Stimulated activated CD4-positive, alpha-beta T cell treated with anti-CD3 and anti-CD28 coated beads, Interleukin-1b, Interleukin-23, amount 100 ng/mL, for 1 hour (primary cell): Measurements from ENCODE around the gene PLD1.
"Not testable (repeated sequence)": the region's sequence is repeated elsewhere in the genome, so short reads cannot be mapped to it uniquely, and the experiment has no call there.

Experiments
- DNase-seq, 2 donors: peaks; one replicate each; pipeline ENCODE4 v3.0.0-alpha.2; 2020; ENCODE audit warnings: low read depth in 2 of 2

The PLD1 gene

DNA sequence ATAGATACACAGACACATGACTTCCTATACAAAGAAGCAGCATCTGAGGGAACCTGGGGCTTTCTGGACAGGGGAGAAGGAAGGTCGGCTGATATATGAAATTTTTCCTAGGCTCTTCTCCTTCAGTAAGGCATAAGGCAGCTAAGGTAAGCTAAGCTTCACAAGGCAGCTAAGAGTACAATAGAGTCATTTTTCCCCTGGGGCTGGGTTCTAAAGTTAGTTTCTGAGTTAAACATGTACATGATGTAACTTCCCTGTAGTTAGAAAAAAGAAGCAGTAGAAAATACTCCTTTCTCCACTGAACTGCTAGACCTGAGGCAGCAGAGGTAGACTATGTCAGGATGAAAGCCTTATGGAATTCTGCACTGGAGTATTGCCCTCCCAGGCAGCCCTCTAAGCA is 109.6 kb downstream of the PLD1 start:
- DNase-seq: no peak

DNA sequence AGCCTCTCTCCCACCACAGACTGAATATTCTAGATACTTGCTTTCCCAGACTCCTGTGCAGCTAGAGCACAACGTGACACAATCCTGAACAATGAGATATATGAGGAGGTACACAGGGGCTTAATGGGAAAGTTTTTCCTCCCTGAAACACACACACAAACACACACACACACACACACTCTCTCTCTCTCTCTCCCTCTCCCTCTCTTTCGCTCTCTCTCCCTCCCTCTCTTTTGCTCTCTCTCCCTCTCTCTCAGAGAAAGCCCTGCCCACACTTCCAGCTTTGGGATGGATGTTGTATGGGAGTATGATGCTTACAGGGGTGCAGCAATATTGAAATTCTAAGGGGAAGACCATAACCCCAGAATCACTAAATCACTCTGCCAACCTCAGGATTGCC is 110.1 kb downstream of the PLD1 start:
- no peak for DNase-seq

DNA sequence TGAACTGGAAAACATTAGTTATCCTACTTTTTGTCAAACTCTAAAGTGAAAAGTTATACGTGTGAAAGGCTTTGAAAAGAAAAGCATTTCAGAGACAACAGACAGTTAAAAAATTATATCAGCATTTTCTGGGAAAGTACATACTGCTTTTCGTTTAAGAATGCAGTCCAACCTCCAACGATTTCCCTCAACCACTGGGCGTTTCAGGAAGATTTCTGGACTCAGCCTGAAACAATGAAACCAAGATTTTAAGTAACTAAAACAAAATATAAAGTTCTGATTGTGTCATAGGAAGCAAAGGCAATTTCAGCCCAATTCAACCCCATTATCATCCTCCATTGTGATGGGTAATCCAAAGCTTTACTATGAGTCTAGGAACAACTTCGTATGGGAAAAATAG is 110.7 kb downstream of the PLD1 start:
- no peak for DNase-seq

DNA sequence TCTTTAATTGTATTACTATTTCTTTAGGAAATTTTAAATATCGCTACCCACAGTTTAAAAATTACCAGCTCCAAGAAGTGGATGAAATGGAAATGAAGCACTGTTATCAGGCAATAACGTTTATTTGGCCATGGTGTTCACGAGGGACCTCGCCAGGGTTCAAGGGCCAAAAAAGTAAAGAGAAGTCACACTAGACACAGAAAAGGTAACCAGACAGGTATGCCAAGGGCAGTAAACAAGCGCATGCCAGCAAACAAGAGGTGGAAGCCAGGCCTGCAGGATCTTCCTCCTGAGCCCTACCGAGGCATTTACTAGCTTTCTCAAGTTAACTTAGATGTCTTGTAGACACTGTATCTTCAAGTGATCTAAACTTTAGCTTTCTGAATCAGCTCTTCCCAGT is 113.5 kb downstream of the PLD1 start:
- no peak for DNase-seq

DNA sequence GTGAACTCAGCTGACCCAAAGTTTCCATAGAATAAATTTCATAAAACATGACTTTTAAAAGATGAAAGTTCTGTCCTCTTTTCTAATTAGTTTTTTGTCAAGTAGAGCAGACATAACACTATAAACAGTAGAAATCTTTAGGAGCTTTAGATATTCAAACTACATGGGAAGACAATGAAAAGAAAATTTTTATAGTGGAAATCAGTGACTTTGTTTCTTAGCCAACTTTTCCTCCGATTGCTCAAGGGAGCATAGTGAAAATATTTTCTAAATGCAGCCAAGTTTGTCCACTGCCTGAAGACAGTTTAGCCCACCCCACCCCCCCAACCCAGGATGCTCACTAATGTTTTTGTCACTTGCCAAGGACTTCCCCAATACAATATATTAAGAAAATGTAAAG is 114.9 kb downstream of the PLD1 start:
- DNase-seq: no peak

DNA sequence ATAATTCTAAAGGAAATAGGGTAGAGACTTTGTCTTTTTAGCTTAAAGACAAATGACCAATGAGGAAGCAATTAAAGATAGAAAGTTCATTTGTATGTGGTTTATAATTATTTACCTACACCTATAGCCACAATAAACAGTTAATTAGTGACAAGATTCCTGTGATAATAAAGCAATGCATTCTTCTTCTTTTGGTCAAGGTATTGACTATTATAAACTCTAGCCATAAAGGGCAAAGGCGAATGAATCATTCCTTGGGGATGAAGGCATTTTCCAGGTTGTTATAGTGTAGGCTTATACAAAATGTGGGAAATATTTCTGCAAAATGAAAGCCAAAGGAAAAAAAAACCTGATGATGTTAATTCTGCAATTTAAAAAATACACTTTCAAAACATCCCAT is 115.4 kb downstream of the PLD1 start:
- no peak for DNase-seq

DNA sequence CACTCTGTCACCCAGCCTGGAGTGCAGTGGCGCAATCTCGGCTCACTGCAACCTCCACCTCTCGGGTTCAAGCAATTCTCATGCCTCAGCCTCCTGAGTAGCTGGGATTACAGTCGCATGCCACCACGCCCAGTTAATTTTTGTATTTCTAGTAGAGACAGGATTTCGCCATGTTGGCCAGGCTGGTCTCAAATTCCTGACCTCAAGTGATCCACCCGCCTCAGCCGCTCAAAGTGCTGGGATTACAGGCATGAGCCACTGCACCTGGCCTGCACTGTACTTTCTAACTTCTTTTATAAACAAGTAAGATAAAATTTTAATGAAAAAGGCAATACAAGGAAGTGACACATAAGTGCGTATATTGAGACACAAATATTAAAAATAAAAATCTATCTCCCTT is 117.7 kb downstream of the PLD1 start:
- not testable (repeated sequence) for DNase-seq

DNA sequence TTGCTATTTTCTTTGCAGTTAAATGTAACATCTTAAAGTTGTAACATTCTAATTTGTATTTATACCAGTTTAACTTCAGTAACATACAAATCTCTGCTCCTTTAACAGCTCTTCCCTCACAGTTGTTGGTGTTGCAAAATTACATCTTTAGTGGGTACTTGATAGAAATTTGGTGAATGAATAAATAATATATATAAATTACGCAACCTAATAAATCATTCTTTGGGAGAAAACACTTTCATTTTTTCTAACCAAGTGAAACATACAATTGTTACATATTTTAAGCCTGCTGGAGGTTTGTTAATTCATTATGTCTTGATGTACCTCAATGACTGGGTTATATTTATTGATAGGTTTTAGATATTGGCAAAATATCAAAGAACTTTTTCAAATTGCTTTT is 118.8 kb downstream of the PLD1 start:
- no peak for DNase-seq

DNA sequence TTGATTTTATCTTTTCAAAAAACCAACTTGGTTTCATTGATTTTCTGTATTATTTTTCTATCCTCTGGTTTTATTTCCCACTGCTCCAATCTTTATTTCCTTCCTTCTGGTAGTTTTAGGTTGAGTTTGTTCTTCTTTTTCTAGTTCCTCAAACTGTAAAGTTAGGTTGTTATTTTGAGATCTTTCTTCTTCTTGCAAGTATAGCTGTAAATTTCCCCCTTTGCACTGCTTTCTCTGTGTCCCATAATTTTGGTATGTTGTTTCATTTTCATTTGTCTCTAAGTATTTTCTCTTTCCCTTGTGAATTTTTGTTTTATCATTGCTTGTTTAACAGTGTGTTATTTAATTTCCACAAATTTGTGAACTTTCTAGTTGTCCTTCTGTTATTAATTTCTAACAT is 120.0 kb downstream of the PLD1 start:
- DNase-seq: no peak

DNA sequence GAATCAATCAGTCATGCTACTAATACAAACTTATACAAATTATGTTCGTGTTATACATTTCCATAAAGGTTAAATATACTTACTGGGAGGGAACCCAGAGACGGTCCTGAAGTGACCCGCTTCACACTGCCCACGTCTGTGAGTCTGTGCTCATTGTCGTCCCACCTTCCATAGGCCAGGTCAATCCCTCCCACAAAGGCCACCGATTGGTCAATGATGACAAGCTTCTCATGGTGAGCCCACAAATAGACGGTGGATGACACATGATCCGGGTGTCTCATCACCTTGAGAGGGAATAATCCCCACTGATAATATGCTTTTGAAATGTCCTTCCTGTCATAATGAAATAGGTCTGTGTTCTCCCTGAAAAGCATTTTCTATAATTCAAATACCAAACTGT is 121.7 kb downstream of the PLD1 start:
- DNase-seq: no peak

DNA sequence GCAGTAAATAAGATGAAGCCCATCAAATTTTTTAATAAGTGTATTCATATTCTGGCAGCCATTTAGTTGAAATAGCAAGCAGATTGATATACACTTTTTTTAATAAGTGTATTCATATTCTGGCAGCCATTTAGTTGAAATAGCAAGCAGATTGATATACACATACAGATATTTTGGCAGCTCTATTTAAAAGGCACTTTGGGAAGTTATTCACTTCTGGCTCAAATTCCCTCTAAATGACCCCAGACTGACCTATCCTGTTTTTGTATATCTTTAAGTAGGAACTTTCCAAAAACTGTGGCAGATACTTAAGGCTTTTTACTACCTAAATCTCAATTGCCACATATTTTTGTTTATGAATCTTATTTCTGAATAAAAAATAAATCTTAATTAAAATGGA is 122.3 kb downstream of the PLD1 start:
- DNase-seq: no peak

DNA sequence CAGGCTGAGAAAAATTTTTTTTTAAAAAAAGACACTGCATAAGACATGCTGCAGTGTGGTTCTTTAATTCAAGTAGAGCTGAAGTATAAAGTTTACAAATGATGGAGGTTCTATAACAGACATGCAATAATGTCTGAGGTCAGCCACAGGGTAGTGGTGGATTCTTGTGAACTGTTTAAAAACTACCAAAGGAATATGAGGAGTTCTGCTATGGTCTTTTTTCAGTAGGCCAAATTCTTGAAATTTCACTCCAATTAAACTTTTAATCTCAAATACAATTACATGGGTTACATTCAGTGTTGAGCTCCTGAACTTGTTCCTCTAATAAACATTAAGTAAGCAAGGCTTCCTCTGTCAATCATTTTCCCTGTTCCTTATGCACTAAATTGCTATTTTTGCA is 122.7 kb downstream of the PLD1 start:
- no peak for DNase-seq

DNA sequence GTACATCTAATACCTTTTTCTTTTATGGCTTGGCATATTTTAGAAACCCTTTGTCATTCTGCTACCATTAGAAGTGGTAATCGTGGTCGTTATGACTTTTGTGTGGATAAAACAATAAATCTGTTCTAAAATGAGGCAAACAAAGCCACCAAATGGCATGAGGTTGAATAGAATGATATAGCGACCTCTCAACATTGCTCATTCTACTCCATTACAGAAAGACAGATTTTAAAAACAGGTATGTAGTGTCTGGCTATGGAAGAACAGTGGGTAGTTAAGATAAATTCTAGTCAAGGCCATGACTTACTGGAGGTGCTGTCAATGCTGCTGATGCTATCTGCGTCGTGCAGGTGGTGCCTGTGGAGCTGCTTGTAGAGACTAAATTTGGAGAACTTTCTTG is 123.2 kb downstream of the PLD1 start:
- no peak for DNase-seq

DNA sequence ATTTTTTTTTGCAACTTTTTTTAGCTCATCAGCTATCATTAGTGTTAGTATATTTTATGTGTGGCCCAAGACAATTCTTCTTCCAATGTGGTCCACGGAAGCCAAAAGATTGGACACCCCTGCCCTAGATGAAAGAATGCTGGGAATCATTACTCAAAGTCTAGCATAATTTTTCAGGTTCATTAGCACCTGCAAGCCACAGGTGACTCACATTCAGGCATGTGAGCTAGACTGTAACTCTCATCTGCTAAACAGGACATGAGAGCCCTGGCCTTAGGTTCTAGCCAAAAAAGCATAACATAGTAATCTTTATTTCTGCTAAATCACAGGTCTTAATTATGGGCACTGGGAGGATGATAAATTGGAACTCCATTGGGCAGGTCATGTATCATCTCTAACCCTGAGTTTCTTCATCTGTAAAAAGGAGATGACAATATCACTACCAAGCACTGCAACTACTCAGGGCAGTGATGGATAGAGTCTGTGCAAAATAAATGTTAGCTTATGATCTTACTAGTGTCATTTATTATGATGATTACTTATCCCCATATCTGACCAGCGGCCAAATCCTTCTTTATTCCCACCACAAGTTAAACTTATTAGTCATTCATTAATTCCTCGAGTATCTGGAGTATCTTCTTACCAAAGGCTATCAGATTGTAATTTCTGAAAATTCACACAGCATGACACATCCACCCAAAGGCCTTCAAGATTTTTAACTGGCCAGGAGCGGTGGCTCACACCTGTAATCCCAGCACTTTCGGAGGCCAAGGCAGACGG is 125.0 kb downstream of the PLD1 start:
- no peak for DNase-seq

DNA sequence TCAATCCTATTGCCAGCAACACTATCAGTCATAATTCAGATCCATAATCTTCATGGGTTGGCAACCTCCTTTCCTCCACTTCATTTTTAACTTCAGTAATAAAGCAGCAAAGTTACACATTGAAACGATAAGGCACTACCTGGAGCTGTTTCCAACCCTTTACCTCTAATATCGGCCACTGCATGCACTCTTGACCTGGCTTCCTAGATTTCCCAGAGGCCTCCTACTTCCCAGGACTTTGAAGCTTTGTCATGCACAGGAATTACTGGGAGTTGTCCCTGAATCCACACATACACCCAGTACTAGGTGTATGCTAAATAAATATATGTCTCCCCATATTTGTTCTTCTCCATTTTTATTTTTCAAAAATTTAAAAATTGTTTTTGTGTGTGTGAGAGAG is 126.1 kb downstream of the PLD1 start:
- no peak for DNase-seq

DNA sequence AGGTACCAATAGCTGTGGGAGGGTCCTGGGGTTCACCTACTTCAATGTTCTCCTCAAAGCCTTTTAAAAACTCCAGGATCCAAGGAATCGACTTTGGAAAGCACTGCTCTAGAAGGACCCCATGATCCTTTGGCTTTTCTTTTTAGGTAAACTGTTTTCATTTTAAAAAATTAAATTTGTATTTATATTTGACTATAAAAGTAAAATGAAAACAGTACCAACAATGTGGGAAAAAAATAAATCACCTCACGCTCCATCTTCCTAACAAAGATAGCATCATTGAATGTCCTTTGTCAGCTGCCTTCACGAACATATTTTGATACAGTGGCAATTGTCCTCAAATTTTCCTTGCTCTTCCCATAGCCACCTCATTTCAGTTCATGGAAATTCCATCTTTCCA is 127.5 kb downstream of the PLD1 start:
- DNase-seq: no peak

DNA sequence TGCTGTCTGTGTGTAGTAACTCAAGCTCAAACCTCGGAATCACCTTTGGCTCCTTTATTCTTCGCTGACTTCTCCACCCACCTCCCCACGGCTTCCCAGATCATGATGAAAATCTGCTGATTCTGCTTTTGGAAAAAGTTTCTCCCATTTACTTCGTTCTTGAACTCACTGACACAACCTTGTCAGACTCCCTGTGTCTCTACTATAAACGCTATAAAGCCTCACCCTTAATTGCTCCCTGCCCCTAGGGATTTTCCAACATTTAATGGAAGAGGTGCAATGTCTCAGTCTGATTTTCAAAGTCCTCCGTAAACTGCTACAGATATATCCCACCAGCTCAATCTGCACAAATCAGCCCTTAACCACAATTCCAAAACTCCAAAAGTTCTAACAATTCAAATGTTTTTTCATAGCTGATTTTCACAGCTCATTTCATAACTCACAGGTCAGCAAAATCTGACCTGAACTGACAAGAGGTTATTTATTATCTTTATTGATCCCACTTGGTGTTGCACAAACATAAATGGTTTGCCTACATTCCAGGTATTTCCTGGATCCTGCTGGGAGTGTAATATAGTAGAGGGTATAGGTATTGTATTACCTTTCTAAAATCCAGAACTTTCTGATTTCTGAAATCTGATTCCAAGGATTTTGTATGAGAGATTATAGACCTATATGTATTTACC is 129.4 kb downstream of the PLD1 start:
- DNase-seq: no peak

DNA sequence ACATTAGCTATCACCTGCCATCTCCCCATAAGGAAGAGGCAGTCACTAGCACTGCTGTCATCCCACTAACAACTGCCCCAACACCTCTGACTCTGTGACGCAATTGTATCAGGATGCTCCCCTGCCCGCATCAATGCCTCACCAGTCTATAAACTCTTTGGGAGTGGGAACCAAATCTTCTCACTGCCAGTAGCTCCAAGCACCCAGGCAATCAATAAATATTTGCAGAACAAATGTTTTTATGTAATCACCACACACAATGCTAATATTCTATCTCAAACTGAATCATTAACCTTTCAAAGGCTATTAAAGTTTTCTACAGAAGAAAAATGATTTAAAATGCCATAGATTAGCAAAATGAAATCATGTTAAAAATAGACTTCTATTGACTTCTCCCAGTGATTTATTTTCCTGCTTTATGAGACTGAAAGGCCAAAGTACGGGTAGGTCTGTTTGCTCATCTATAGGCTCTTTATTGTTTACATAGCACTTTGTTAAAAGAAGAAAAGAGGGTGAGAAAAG is 131.3 kb downstream of the PLD1 start:
- DNase-seq: no peak

DNA sequence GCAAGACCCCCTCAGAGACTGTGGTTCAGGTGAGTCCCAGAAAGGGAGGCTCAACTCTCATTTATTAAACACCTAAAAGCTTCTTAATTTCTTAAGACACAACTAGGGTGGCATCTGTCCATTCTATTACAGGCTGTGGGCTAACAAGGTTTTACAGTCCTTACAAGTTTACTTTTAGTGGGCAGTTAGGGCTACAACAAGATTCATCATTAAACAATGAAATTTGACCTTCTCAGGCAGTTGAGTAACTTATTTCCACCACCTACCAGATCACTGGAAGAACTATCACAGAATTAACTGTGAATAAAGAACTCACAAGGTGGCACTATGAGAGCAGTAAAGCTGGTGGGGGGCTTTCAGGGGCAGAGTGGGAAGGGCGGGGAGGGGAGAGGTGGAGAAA is 132.6 kb downstream of the PLD1 start:
- no peak for DNase-seq

DNA sequence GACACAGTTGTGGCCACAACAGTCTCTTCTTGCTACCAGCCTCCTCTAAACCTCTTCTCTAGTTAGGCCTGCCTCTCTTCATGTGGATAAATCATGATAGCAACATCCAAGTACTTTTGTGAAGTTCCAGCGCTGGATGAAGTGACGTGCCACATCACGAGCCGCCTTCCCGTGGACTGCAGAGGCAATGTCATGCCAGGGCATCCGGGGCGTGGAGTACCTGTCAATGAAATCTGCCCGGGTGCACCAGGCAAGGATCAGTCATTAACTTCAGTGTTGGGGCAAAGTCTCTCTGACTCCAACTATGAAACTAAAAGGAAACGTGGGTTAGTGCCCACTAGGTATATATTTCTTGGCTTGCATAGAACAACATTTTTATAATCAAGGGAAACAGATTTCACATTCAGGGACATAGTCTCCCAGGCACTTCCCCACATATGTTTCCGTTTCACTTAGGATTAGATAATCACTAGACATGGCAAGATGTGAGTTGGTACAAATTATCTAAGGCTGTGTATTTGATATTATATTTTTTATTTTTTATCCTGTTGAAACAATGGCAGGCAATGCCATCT is 133.6 kb downstream of the PLD1 start:
- no peak for DNase-seq

DNA sequence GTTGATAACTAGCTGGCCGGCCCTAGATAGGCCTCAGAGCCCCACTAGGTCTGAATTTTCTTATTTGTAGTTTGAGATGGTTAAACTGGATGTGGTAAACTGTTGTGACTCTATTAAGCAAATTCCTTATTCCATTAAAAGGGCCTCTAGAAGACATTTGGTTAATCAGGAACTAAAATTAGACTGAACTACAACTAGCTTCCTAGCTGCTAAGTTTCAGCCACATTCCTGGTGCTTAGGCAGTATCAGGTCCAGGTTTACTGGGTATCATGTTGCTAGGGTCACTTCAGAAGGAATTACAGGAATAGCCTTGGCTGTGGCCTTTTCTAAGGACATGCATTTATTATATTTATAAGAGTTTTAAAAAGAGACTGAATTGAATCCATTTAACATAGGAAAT is 136.3 kb downstream of the PLD1 start:
- DNase-seq: no peak

DNA sequence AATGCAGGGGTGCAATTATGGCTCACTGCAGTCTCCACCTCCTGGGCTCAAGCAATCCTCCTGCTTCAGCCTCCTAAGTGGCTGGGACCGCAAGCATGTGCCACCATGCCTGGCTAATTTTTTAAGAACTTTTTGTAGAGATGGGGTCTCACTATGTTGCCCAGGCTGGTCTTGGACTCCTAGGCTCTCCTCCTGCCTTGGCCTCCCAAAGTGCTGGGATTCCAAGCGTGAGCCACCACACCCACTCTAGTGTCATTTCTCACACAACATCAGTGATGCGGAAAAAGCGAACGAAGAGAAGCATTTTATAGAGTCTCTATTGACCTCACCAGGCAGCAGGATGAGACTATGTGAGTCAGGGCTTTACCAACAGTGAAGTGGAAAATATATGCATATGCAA is 137.7 kb downstream of the PLD1 start:
- DNase-seq: no peak

DNA sequence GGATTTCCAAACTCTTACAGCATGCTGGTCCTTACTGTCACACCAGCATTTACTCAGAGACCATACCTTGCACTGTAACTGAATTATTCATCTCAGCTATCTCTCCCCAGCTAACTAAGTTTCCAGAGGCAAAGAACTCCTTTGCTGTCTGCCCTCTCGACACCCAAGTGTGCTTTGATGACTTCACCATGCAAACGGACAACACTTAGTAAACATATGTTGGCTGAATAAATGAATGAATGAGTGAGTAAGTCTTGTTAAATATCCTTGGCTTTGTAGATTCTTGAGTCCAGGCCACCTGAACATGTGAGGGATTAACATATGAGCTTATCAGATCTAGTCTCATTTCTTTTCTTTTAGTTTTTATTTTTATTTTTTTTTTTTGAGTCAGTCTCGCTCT is 138.2 kb downstream of the PLD1 start:
- no peak for DNase-seq
